Esophagus squamous epithelium (tissue), 4 donors: Measurements from ENCODE around the gene ROR1.

ENCODE experiments used
- CTCF ChIP-seq, 6 experiments: fragments of 450-650 bp in 4 of 6; fragments of 200-600 bp in 2 of 6; sonication (generic) in 2 of 6; IDR thresholded peaks; one replicate each; pipeline ENCODE4 v1.5.1; 2016 to 2019; ENCODE audit warnings: antibody characterized with exemption in 6 of 6, mild to moderate bottlenecking in 4 of 6, moderate library complexity in 4 of 6
- POLR2A ChIP-seq, 4 donors: fragments of 450-650 bp; IDR thresholded peaks; one replicate each; pipeline ENCODE4 v1.6.1; 2017; ENCODE audit warnings: antibody characterized with exemption in 4 of 4, mild to moderate bottlenecking in 4 of 4, moderate library complexity in 3 of 4

- no peak for TF ChIP-seq CTCF (IDR thresholded peaks at IDR 0.05)
- TF ChIP-seq POLR2A (IDR thresholded peaks at IDR 0.05) = no peak
Observed at GRCh38 chr1:63829349-63830327, 55.8 kb downstream of the ROR1 start.
